Dermis blood vessel endothelial cell (primary cell): ENCODE results near the gene NKAIN2. TPM values are rescaled to one million over a fixed set of nuclear protein-coding genes. Genes with fewer than 3 reads are reported as not detected.
"Not testable (repeated sequence)": the region's sequence is repeated elsewhere in the genome, so short reads cannot be mapped to it uniquely, and the experiment has no call there.

ENCODE experiments used
- DNase-seq: peaks from one replicate; pipeline ENCODE4 v3.0.0; 2010
- total RNA-seq: library from RNA; depleted of rRNA; stranded (reverse); fragments of >200 nt; gene quantifications from 2 replicates; pipeline ENCODE4 v1.2.3, GENCODE V29; 2014

NKAIN2 gene
- total RNA-seq, 1 donor from 2014 or later = not detected

DNA sequence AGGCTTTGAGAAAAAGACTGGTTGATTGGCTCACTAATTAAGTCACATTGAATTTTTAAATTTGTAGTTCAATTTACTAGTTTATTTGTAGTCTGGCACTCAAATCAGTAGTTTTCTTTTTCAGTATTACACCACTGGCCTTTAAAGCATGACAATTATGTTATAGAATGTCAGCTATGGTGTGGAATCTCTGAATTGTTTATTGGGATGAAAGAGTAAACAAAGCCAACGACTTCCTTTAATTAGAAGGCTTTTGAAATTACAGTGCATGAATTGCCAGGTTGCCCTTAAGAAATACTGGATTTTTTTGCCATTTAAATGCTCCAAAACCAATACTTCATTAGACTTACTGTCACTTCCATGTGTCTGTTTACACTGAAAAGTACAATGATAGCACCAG, 731.6 kb downstream of the NKAIN2 start:
- DNase-seq = no peak

GRCh38 chr6:124535746-124536145, 732.1 kb downstream of the NKAIN2 start:
- DNase-seq = no peak

- no peak for DNase-seq
Measured at GRCh38 chr6:124536157-124536841, 732.6 kb downstream of the NKAIN2 start.

DNA sequence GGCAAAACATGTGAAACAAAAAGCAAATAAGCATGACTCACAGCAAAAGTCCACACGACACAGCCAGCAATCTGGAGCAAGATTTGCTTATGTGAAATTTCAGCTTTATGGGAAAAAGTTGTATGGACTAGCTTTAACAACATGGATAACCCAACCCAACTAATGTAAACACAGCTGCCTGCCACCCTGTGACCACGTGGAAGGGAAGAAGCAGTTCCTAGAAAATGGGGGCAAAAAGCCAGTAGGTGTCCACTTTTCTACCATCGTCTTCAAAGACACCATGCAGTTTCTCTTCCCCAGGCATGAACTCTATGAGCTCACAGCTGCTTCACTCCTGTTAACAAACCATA, 733.2 kb downstream of the NKAIN2 start:
- no peak for DNase-seq

GRCh38 chr6:124539096-124539495, 735.4 kb downstream of the NKAIN2 start:
- no peak for DNase-seq

GRCh38 chr6:124541573-124541972, 737.9 kb downstream of the NKAIN2 start:
- DNase-seq = no peak

DNA sequence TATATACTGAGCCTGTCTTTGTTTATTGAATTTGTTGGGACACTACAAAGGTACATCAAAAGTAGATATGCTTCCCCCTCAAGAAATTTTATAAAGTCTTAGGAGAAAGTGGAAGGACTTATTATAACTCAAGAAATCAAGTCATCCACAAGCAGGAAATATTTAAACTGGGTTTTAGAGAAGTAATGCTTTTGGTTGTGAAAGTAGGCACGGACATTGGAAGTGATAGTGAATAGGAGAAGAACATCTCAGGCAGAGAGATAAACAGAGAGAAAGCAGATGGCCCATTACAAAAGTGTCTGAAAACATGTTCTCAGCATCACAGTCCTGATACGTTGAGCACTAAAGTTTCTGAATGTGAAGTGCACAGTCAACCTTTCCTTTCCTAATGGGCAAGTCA, 742.9 kb downstream of the NKAIN2 start:
- DNase-seq = no peak

DNA sequence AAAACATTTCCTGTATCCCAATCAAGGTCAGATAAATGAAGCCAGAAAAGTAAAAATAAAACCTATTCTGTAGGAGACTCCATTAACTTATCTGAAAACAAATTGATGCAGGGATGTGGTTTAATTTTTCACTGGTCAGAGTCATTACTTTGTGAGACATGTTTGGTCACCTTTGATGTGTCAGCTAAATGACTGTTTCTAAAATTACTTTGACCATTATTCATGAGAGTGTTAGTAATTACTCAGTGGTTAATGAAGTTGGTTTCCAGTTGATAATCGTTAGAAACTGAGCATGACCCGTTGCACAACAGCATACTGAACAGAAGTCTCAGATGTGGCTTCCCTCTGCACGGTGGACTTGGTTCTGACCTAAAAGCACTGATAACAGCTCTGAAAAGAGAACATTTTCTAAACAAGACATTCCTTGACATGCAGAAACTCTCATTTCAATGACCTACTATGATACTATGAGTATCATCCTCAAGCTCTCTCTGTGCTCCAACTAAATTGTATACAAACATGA, 748.1 kb downstream of the NKAIN2 start:
- DNase-seq = no peak

DNA sequence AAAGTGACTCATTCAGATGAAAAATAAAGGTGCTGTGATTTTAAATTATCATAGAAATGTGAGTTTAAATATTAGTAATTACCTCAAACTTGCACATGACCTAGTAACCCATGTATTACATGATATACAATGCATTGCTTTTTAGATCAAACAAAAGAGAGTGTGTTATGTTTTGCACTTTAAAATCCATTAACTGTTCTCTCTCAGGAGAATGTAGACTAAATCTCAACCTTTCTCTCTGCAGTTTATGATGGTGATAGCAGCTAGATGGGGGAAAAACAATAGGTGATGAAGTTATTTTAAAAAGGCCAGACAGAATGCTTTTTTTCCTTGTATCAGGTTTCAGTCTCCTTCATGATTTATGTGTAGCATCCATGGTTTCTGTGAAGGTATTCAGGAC, 754.2 kb downstream of the NKAIN2 start:
- DNase-seq = no peak

DNA sequence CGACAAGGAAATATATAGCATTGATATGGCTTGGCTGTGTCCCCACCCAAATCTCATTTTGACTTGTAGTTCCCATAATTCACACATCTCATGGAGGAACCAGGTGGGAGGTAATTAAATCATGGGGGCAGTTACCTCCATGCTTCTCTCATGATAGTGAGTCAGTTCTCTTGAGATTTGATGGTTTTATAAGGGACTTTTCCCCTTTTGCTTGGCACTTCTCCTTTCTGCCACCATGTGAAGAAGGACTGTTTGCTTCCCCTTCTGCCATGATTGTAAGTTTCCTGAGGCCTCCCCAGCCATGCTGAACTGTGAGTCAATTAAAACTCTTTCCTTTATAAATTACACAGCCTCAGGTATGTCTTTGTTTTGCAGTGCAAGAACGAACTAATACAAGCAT, 756.4 kb downstream of the NKAIN2 start:
- DNase-seq = not testable (repeated sequence)

- no peak for DNase-seq
Measured at GRCh38 chr6:124560873-124561567, 757.4 kb downstream of the NKAIN2 start.

GRCh38 chr6:124561635-124562130, 758.0 kb downstream of the NKAIN2 start:
- DNase-seq = no peak

DNA sequence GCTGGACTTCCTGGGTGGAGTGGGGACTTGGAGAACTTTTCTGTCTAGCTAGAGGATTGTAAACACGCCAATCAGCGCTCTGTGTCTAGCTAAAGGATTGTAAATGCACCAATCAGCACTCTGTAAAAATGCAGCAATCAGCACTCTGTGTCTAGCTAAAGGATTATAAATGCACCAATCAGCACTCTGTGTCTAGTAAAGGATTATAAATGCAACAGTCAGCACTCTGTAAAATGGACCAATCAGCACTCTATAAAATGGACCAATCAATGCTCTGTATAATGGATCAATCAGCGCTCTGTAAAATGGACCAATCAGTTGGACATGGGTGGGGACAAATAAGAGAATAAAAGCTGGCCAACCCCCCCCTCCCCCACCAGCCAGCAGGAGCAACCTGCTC, 760.5 kb downstream of the NKAIN2 start:
- not testable (repeated sequence) for DNase-seq

- no peak for DNase-seq
Measured at GRCh38 chr6:124567401-124567800, 763.7 kb downstream of the NKAIN2 start.

DNA sequence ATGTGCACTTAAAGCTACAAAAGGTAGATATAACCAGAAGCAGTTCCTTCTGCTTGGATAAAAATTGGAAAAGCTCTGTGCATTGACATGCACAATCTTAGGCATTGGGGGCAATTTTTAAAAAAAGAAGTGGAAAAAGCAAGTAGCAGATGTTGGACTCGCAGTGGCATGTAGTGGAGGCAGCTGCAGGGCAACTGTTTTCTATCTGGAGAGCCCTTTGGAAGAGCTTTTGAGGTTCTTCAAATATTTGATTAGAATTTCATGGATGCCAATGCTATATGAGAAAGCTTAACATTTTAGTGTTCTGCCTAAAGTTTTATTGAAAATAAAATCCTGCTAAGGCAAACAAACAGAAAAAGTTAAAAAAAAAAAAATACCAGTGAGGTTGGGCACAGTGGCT, 770.3 kb downstream of the NKAIN2 start:
- no peak for DNase-seq

GRCh38 chr6:124577734-124578281, 774.1 kb downstream of the NKAIN2 start:
- DNase-seq = no peak

GRCh38 chr6:124590001-124590400, 786.3 kb downstream of the NKAIN2 start:
- no peak for DNase-seq

DNA sequence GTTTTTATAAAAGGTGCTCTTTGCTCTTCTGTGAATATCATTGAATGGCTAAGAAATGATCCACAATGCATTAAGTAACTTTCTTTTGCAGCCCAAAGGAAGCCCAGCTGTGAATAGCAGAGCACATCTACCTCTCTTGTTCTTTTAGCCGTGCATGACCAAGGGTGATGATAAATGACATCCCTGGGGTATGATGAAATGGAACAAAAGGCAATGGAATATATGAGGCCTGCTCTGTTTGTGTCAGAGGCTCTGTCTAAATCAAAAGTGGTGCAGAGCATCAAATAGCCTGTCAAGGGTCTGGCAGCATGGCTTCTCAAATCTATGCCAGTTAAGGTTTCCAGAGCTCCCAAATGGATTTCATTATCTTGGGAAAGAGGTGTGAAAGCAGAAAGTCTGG, 796.0 kb downstream of the NKAIN2 start:
- no peak for DNase-seq

DNA sequence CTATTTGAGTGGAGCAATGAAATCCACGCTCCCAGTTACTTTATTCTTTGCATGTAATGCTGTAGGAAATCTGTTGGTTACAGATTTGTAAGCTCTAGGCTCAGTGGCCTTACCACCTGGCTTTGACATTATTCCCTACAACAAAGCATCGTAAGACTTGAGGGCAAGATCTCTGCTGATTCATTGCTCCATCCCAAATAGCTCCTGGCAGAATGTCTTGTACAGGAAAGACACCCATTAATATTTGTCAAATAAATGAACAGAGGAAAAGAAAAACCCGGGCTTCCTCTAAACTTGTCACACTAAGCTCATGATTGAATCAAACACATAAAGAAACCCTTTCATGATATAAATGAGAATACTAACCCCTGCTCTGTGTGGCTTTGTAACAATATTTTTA, 801.1 kb downstream of the NKAIN2 start:
- no peak for DNase-seq

GRCh38 chr6:124607119-124607627, 803.5 kb downstream of the NKAIN2 start:
- no peak for DNase-seq

GRCh38 chr6:124613031-124613430, 809.4 kb downstream of the NKAIN2 start:
- DNase-seq = no peak

DNA sequence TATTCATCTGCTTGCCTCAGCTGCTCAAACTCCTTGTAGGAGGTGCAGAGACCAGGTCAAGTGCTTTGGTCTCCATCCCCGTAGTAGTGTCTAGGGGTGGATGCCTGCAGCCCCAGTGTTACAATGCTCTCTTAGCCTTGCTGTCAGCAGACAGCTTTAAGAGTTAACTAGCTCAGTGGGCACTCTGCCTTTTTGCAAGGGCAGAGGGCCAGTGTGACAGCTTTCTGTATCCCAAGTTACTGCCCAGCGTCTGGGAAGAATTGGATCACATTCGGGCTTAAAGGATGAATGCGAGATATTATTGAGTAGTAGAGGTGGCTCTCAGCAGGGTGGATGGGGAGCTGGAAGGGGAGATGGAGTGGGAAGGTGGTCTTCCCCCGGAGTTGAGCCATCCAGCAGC, 818.7 kb downstream of the NKAIN2 start:
- DNase-seq = no peak

DNA sequence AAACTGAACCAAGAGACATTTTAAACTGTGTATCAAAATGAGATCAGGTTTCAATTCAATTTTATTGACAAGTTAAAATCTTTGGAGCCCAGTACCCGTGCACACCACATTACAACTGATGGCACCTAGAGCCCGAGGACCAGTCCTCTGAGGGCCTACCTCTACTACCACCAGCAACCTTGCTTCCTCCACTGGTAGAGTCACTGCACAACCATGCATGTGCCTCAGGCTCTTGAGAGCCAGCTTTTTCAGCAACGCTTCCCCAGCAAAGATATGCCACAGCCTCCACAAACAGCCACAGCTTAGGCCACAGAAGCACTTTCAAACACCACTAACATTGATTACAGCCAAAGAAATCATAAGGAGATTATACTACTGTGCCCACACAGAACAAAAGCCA, 830.0 kb downstream of the NKAIN2 start:
- DNase-seq = no peak

DNA sequence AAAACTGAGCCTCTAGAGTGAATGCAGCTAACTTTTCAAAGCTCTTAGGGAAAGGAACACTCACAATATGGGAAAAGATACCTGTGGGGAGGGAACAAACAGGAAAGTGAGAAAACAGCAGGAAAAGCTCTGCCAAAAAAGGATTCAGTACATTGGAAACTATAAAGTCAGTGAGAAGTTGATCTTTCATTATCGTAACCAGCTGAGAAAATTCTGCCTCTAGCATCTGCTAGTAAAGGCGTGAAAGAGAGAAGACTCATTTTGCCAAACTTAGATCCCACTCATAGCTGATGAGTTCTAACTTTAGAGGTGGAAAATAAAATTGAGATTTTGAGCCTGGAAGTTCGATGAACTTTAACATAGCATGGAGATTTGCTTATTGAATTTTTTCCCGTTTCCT, 836.8 kb downstream of the NKAIN2 start:
- DNase-seq = no peak
